HG02852 (cell line): ENCODE results near the gene RHO.
"Not testable (repeated sequence)": the region's sequence is repeated elsewhere in the genome, so short reads cannot be mapped to it uniquely, and the experiment has no call there.

Source experiments
- ATAC-seq: cut with Tn5 transposase; IDR thresholded peaks from one replicate; pipeline ENCODE4 v1.9.1; 2021; ENCODE audit warnings: mild to moderate bottlenecking, moderate library complexity; ENCODE audit not compliant: unreplicated experiment

The RHO gene

DNA sequence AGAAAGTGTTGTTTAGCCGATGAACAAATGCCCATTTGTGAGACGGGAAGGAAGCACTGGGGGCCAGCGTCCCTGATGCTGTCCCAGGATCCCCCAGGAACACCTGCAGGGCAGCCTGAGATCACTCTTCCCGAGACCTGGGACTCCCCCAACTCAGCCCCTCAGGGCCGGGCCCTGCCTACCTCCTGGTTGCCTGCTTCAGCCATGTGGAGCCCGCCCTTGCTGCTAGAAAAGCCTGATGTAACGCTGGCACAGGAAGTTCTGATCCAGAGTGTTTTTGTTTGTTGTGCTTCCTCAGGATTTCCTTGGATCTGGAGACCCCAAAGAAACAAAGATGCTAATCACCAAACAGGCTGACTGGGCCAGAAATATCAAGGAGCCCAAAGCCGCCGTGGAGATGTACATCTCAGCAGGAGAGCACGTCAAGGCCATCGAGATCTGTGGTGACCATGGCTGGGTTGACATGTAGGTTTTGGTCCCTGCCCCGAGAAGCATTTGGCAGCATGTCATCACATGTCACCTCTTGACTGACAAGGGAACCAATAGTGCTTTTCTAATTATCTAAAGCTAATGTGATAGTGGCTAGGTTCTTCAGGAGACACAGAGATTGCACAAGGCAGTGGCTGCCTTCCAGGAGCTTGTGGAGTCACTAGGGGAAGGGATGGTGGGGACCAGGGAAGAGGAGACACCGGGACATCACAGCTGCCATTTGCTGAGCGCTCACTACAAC lies 28.7 kb upstream of the RHO start:
- ATAC-seq = not testable (repeated sequence)

DNA sequence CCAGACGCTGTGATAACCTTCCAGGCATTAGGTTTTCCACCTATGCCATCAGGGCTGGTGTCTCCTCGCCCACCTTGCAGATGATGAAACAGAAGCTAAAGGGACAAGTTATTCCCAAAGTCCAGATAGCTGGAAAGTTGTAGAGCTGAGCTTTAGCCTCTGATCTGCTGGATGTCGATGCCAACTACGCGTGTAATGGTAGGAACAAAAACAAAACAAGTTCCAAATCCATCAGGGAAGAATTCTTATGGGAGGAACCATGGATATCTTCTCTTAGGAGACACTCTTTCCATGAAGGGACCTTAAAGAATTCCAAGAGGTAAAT lies 28.1 kb upstream of the RHO start:
- no peak for ATAC-seq

DNA sequence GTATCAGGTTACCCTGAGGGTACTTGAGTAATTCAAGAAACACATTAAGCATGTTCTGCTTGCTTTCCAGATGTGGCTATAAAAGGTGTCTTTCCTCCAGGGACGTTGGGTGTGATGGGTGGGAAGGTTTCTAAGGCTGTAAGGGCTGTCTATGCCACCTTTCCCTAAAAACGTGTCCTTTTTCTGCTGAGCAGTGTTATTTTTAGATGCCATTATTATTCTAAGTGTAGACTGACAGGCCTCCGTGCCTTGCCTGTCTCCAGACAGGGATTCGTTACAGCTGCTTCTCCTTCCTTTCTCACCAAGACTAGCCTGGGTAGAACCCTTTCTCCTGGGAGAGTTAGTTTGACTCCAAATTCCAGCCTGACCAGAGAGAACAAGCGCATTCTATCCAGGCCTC lies 26.8 kb upstream of the RHO start:
- ATAC-seq = no peak

DNA sequence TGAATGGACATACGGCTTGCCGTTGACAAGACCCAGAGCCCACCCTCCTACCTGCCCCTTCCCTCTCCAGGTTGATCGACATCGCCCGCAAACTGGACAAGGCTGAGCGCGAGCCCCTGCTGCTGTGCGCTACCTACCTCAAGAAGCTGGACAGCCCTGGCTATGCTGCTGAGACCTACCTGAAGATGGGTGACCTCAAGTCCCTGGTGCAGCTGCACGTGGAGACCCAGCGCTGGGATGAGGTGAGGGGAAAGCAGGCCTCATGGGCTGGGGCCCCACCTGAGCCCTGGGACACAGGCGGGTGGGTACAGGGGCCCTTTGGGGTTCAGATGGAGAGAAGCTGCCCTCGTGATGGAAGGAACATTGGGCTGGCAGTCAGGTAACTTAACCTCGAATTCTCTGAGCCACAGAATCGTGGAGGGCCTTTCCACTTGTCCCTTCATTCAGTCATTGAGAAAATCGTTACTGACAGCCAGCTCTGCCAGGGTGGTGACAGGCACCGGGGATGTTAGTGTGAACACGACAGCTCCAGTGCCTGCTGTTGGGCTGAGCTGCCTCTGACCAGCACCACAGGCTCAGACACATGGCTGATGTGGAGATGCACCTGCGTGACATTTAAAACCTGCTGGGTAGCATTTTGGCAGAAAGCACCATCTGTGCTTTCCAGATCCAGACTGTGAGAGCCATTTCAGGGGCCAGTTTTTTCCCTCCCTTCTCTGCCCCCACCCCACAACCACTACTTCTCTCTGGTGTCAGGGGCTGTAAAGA lies 25.6 kb upstream of the RHO start:
- ATAC-seq = no peak

DNA sequence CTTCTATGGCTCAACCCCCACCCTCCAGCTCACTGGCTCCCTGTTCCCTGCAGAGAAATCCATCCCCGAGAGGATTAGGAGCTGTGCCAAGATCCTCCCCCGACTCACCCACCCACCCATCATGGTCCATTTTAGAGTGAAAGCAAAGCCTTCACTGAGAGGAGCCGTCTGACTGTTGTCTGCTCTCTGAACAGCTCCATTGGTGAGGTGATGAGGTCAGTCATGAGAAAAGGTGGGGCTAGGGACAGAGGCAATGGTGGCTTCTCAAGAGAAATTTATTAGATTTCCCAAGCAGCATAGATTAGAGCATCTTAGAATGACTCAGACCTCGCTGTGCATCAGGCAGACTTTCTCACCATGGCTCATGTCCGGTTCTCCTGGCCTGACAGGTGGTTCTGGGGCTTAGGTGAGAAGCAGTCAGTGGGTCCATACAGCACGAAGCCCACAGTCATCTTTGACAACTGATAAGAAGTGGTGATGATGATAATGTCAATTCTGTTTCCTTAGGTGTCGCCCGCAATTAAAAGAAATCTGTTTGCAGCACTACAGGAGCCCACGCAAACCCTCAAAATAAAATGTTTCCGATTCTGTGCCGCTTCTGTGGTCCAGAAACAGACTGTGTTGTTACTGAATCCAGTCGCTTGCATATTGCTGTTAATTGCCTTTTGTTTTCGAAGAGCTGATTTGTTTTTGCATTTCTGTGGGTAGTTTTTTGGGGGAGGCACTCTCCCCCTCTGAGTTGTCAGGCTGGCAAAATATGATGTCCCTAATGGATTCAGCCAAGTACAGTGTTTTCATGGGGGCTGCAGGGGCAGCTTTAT lies 24.8 kb upstream of the RHO start:
- no peak for ATAC-seq

DNA sequence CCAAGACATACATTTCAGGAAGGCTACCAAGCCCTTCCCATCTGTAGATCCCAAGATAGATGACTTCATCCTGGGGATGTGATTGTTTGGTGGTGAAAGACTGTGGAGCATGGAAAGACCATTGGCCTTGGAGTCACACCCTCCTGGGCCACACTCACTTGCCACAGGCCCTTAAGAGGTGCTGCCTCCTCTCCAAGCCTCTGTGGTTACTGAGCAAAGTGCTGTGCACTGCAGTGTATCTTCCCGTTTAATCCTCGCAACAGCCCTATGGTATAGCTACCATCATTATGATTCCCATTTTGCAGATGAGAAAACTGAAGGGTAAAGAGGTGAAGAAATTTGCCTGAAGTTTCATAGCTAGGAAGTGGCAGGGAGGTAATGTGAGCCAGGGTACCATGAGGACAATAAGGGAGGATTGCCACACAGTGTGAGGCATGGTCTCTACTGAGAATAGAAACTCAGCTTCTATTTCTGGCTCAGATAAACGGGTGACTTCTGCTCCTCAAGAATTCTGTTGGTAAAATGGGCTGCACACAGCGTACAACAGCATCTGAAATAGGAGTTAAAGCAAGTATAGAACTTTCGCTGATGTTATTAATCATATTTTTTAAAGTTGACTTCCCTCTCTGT lies 23.9 kb upstream of the RHO start:
- no peak for ATAC-seq

DNA sequence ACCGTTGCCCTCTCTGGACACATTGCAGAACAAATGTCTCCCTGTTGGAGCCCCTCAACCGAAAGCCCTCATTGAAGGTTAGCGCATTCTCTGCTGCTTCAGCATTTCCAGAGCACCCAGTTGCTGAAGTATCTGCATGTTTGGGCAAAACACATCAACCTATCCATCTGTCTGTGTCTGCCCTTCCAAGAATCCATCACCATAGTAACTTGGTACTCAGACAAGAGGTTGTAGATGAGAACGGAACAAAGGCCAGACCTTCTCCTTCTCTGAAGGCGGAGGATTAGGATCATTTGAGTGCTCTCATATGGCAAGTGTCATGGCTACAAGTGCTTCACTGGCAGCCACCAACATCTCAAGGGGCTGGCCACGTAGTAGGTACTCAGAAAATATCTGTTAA lies 23.1 kb upstream of the RHO start:
- no peak for ATAC-seq

DNA sequence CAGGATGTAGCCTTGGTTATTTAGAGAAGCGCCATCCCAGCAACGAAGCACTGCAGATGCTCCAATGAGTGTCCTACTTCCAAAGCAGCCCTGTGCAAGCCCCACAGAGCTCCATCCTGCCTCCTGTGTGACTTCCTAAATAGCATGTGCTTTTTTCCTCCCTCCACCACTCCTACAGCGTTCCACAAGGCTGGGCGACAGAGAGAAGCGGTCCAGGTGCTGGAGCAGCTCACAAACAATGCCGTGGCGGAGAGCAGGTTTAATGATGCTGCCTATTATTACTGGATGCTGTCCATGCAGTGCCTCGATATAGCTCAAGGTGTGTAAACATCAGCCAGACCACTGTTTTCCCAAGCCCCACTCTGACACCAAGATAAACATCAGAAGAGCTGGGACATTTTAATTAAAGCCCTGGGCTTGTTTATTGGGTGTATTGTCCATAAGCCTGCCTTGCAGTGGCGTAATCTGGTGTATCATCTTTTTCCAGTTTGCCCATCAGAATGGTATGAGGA lies 22.2 kb upstream of the RHO start:
- no peak for ATAC-seq

DNA sequence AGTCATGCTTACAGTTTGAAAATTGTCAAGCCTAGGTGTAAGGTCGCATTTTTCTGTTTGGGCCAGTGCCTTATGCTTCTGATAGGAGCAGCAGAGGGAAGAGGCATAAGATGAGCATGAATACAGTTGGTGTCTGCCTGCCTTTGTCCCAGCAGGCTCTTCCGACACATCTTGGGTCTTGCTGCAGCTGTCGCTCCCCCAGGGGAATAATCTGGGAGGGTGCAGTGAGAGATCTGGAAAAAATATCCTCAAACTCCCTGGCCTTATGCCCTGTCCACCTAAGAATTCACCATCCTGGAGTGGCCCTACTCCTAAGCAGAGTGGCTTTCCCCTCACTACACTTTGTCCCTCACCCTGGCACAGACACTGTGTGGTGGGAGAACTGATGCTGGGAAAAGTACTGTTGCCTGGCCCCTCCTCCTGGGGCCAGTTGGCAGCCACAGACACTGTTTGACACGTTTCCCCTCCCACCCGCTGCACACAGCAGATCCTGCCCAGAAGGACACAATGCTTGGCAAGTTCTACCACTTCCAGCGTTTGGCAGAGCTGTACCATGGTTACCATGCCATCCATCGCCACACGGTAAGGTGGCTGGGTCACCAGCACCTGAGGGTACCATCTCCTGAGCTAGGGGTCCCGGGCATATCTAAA lies 21.1 kb upstream of the RHO start:
- no peak for ATAC-seq

DNA sequence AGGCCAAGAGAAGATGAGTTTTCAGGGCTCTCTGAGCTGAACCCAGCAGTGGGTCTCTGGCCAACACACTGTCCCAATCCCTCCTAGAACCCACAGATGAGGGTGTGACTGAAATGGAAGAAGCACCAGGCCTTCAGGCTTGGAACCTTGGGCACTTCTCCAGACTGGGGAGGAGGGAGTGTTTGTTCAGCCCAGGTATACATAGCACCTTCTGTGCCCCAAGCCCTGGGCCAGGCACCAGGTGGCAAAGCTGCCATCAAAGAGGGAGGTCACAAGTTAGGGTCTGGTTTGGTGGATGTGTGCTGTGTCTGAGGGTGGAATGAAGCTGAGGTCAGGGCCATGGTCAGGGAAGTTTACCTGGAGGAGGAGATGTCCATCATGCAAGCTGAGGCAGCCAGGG lies 15.8 kb upstream of the RHO start:
- no peak for ATAC-seq

DNA sequence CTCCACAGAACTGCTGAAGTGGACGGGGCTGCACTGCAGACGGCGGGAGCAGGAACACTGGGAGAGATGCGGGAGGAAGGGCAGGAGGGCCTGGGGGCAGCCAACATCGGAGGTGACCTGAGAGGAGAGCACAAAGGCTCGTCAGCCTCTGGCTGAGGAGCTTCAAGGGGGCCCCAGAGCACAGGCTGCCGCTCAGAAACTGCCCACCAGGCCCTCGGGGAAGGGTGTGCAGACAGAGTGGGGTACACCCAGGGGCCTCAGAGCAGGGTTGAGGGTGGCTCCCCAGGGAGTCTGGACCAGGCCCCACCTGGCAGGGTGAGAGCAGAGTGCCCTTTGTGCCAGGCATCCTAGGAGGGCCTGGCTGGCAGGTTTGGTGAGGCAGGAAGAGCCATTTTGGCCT lies 14.7 kb upstream of the RHO start:
- ATAC-seq = no peak

DNA sequence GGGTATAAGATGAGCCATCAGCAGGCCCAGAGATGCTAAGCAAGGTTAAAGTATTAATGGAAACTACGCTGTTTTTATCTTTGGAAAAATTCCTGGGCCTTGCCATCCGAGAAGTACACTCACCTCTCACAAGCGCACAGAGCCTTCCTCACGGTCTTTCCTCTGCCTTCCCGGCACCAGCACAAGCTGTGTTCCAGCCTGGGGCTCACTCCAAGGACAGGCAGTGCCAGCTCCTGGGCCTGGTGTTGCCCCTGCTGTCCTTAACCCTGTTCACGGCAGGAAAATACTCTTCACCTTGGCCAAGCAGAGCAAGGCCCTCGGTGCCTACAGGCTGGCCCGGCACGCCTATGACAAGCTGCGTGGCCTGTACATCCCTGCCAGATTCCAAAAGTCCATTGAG lies 14.3 kb upstream of the RHO start:
- no peak for ATAC-seq

DNA sequence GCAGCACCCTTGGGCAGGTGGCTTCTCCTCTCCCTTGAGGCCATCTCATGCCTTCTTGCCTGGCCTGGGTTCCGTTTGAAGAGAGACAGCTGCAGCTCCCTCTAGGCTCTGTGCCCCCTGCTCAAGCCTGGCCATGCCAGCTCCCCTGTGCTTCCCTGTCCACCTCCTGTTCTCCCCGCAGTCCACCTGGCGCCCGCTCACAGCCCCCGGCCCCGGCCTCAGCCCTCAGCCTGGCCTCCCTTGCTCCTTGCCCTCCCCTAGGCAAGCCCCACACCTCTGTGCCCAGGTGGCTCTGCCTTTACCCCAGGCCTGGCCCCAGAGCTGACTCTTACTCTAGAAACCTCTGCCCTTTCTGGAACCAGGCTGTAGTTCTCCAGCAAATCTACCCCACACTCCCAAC lies 13.9 kb upstream of the RHO start:
- no peak for ATAC-seq

DNA sequence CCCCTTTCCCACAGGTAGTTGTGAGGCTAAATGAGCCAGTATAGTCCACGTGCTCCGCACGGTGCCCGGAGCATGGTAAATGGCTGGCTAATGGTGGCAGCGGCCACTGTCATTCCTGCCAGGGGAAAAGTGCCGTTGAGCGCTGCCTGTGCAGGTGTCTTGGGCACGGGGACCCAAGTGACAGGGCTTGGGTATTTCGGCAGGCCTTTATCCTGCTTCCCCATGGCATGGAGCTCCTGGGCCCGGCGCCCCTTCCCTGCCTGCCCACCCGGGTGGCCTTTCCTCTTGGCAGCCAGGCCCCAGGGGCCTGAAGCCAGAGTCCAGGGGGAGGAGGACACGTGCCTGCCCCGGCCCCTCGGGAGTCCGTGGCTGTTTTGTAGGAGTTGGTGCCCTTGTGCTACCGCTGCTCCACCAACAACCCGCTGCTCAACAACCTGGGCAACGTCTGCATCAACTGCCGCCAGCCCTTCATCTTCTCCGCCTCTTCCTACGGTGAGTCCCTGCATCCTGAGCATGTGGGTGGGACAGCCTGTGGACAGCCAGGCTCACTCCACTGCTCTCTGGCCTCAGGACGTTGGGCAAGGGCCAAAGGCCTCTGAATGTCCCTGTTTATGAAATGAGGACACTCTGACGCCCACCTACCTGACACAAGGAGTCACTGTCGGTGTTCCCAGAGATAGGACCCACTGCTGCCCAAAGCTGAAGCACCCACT lies 13.2 kb upstream of the RHO start:
- ATAC-seq = not testable (repeated sequence)

DNA sequence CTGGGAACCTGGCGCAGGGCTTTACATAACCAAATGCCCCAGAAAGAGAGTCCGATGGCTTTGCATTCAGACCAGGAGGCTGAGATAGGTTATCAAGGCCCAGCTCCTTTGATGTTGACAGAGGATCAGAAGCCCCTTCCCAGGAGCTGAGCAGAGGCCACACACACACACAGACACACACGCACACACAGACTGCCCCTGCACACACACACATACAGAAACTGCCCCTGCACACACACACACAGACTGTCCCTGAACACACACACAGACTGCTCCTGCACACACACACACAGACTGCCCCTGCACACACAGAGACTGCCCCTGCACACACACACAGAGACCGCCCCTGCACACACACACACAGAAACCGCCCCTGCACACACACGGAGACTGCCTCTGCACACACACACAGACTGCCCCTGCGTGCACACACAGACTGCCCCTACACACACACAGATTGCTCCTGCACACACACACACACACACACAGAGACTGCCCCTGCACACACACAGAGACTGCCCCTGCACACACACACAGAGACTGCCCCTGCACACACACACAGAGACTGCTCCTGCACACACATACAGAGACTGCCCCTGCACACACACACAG lies 12.5 kb upstream of the RHO start:
- ATAC-seq = not testable (repeated sequence)

DNA sequence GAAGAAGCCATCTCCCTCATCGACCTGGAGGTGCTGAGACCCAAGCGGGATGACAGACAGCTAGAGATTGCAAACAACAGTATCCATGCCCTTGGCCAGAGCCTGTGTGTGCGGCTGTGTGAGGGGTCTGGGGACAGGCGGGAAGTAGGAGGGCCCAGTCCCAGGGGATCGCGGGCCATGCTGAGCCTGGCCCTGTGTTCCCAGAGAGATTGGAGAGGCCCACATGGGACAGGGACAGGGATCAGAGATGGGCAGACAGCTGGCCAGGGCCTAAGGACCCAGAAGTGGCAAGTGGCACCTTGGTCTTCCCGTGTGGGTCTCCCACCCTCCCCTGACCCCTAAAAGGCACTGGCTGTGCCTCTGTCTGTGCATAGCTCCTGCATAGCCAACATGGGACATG lies 10.9 kb upstream of the RHO start:
- ATAC-seq = no peak

DNA sequence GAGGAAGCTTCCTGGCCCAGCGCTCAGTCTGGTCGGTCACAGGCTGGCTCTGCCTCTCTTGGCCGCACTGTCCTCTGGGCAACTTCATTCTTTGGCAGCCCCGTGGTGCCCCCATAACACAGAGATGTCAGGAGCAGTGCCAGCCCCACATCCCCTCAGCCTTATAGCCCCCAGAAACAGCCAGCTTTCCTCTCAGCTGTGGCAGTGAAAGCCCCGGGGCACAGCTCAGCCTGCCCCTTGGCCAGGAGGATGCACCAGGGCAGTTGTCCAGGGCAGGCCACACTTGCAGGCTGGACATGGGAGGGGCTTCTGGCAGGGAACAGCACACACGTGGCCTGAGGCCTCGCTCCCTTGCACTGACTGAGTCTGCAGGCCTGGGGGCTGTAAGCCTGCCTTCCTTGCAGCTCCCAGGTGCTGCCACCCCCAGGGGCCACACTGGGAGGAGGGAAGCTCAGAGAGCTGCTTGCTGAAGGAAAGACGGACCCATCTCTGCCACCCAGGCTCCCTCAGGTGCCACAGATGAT lies 10.3 kb upstream of the RHO start:
- ATAC-seq = no peak

DNA sequence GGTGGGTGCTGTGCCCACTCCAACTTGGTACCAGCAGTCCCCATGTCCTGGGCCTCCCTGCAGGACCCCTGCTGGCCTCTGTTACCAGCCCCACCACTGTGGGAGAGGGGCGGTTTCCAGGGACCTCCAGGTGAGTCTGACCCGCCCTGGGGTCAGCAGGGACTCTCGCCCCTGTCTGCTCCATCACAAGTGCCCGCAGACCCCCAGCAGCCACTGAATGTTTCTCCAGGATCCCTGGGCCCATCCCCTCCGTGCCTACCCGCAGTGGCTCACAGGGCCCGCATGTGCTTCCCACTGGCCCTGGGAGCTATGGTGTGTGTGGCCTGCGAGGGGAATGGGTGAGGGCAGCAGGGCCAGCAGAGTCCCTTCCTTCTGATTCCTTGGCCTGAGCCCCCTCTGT lies 9.9 kb upstream of the RHO start:
- ATAC-seq = no peak

DNA sequence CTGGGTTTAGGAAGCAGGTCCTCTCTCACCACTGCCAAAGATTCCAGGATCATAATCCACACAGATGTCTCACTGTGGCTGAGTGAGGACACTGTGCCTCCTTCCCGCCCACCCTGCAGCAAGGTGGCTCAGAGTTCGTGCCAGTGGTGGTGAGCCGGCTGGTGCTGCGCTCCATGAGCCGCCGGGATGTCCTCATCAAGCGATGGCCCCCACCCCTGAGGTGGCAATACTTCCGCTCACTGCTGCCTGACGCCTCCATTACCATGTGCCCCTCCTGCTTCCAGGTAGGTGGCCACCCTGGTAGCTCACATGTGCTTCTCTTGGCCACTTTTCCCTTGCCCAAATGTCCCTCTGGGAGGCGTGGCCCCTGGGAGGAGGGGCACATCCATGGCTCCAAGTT lies 9.0 kb upstream of the RHO start:
- no peak for ATAC-seq
